Measurements from ENCODE around the gene RAB23.

The RAB23 gene

GRCh38 chr6:57177545-57178265 is 44.4 kb downstream of the RAB23 start:
- DNase-seq: peak; percentile 83

- no peak for DNase-seq
Observed at GRCh38 chr6:57174511-57174907, 47.6 kb downstream of the RAB23 start.

GRCh38 chr6:57173886-57174510 is 48.1 kb downstream of the RAB23 start:
- no peak for DNase-seq

GRCh38 chr6:57173056-57173885 is 48.8 kb downstream of the RAB23 start:
- no peak for DNase-seq

- peak; percentile 92 for DNase-seq
Observed at GRCh38 chr6:57172136-57173055, 49.7 kb downstream of the RAB23 start, which contains the start of gene BAG2. TSS of gene BAG2 (plus strand) at chr6:57172326. CDS start at chr6:57172698, 372 bp downstream.

- DNase-seq: no peak
Observed at GRCh38 chr6:57165080-57165479, 57.0 kb downstream of the RAB23 start.

- DNase-seq: no peak
Observed at GRCh38 chr6:57163956-57164355, 58.2 kb downstream of the RAB23 start.

- no peak for DNase-seq
Observed at GRCh38 chr6:57162516-57162915, 59.6 kb downstream of the RAB23 start.

GRCh38 chr6:57162028-57162427 is 60.1 kb downstream of the RAB23 start:
- no peak for DNase-seq

- no peak for DNase-seq
Observed at GRCh38 chr6:57159127-57159526, 63.0 kb downstream of the RAB23 start.

- DNase-seq: no peak
Observed at GRCh38 chr6:57158658-57159057, 63.4 kb downstream of the RAB23 start.

- no peak for DNase-seq
Observed at GRCh38 chr6:57147955-57148858, 73.9 kb downstream of the RAB23 start.

GRCh38 chr6:57147401-57147800 is 74.7 kb downstream of the RAB23 start:
- DNase-seq: no peak

- DNase-seq: no peak
Observed at GRCh38 chr6:57143690-57144089, 78.4 kb downstream of the RAB23 start.

GRCh38 chr6:57142178-57142525 is 80.0 kb downstream of the RAB23 start:
- no peak for DNase-seq

- no peak for DNase-seq
Observed at GRCh38 chr6:57141451-57142177, 80.5 kb downstream of the RAB23 start.

- DNase-seq: no peak
Observed at GRCh38 chr6:57138026-57138425, 84.1 kb downstream of the RAB23 start.

- DNase-seq: no peak
Observed at GRCh38 chr6:57137350-57137749, 84.8 kb downstream of the RAB23 start.
